Epithelial cell of proximal tubule (primary cell): ENCODE results near the gene FUT7. TPM values are rescaled to one million over a fixed set of nuclear protein-coding genes. Genes with fewer than 3 reads are reported as not detected.

ENCODE experiments used
- DNase-seq: peaks from one replicate; pipeline ENCODE4 v3.0.0-alpha.2; 2011; ENCODE audit warnings: low read depth
- H3K4me3 ChIP-seq: 2 replicates; pipeline ENCODE4 v1.5.1; 2011; ENCODE audit warnings: low read depth, mild to moderate bottlenecking, low read length
- CTCF ChIP-seq: conservative IDR thresholded peaks from 2 replicates; pipeline ENCODE4 v1.5.1; 2012; ENCODE audit warnings: low read depth, mild to moderate bottlenecking, low read length
- total RNA-seq: library from RNA; depleted of rRNA; stranded (reverse); fragments of >200 nt; gene quantifications from 2 replicates; pipeline ENCODE4 v1.2.3, GENCODE V29; 2015

The FUT7 gene
- total RNA-seq, 1 donor from 2014 or later = not detected

DNA sequence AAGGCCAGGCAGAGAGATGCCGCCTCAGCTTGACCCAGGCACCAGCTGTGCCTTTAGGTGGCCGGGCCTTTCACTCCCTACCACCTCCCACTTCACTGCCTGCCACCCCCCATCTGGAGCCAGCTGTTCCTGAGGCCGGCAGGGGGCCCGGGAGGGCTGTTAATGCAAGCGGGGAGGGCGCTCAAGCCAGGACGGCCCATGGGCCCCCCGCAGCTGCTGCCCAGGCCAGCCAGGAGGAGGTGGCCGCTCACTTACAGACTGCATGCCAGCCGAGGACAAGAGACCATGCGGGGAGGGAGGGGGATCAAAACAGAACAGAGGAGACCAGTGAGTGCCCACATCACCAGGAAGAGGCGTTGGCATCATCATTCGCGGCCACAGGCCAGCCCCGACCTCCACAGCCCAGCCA lies 8.3 kb downstream of the FUT7 start:
- H3K4me3 ChIP-seq = no peak overlapping the region
- no peak for TF ChIP-seq CTCF
- DNase-seq = no peak

DNA sequence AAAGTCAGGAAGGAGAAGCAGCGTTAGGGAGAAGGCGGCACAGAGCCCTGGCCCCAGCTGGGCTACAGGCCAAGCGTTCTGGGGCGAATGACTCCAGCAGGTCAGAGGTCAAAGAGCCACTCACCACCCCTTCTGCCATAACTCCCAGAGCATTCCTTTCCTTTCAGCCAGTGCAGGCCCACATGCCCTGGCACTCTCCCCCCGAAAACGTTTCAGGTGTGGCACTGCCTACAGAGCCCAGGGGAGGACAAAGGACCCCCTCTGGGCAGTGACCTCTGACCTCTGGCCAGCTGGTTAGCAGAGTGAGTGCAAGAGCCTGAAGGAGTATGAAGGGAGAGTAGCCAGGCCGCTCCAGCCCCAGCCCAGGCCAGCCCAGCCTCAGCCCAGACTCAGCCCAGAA lies 8.7 kb downstream of the FUT7 start:
- TF ChIP-seq CTCF = no peak
- no peak for DNase-seq
- no peak overlapping the region for H3K4me3 ChIP-seq

DNA sequence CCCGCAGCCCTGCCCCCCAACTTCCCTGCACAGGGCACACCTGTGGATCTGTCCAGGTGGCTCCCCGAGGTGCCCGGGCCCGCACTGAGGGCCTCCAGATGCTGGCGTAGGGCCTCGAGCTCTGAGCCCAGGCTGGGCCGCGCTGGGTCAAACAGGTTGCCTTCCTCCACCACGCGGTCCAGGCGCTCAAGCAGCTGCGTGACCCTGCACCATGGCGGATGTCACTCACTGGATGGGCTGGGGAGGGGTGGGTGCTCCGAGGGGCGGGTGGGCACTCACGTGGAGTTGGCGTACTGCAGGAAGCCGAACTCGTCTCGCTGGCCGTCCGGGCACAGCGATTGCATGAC lies 9.3 kb downstream of the FUT7 start:
- no peak for DNase-seq
- H3K4me3 ChIP-seq = no peak overlapping the region
- no peak for TF ChIP-seq CTCF

DNA sequence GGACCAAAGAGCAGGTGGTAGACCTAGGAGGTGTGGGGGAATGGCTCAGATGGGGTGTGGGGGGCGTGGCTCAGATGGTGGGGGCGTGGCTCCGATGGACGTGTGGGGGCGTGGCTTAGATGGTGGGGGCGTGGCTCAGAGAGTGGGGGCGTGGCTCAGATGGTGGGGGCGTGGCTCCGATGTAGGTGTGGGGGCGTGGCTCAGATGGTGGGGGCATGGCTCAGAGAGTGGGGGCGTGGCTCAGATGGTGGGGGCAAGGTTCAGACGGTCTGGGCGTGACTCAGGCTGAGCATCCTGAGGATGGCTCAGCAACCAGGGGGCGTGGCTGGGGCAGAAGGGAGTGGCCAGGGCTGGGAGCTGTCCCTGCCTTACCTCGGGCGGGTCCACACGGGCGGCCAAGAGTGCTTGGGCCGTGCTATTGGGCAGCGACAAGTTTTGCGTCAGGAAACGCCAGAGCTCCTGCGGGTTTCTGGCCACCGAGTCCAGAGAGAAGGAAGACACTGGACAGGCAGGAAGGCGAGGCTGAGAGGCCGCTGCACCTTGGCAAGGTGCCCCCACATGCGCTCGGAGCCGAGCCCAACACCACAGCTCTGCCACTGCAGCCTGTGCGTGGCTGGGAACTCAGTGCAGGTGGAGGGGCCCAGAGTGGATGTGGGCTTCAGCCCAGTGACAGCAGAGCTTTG lies 9.8 kb downstream of the FUT7 start:
- DNase-seq = no peak
- H3K4me3 ChIP-seq = no peak overlapping the region
- TF ChIP-seq CTCF = no peak

DNA sequence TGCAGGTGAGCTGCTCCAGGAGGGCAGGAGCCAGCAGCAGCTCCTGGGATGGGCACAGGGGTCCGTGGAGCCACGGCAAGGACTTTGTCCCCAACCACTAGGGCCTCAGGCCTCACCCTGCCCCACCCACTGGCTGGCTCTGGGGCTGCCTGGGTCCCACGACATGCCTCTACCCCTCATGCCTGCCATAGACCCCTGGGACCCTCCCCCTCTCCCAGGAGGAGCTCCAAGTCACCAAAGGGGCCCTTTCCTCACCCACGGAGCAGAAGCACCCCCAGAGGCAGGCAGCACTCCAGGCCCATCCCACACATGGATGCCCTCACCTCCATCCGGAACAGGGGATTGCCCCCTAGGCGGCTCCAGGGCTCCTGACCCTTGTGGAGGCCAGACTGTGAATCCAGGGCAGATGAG lies 10.3 kb downstream of the FUT7 start:
- TF ChIP-seq CTCF = no peak
- DNase-seq = no peak
- no peak overlapping the region for H3K4me3 ChIP-seq

GRCh38 chr9:137020771-137021567 lies 10.9 kb downstream of the FUT7 start:
- no peak overlapping the region for H3K4me3 ChIP-seq
- no peak for DNase-seq

More at GRCh38 chr9:137020771-137021567, 10.9 kb downstream of the FUT7 start:
- no peak for TF ChIP-seq CTCF
